Fibroblast of gingiva (primary cell): ENCODE measurements around the gene SRPK3.

Experiments
- DNase-seq: peaks from one replicate; pipeline ENCODE4 v3.0.0-alpha.2; 2011; ENCODE audit warnings: low read depth

Gene SRPK3

DNA sequence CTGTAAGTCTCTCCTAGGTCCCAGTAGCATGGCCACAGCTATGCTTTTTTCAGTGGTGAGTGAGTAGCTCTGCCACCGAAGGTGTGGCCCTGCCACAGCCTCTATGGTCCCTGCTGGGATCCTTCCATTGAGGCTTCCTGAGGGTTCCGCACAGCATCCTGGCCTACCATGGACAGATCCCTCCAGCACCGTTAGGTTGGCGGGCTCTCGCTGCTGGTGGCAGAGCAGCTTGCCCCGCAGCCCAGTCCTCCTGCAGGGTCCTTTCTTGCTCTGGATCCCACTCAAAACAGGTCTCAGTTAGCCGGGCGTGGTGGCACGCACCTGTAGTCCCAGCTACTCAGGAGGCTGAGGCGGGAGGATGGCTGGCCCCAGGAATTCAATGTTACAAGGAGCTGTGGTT is 51.9 kb downstream of the SRPK3 start:
- DNase-seq = no peak
